ENCODE data around the gene SLC27A5.
"Not testable (repeated sequence)": the region's sequence is repeated elsewhere in the genome, so short reads cannot be mapped to it uniquely, and the experiment has no call there.

The SLC27A5 gene

GRCh38 chr19:58498316-58499020, 13.3 kb downstream of the SLC27A5 start:
- in situ Hi-C loops (cut with MboI; ENCODE audit: low sequenced_read_pairs): no loop called here

GRCh38 chr19:58497634-58498170, 14.1 kb downstream of the SLC27A5 start:
- in situ Hi-C loops (cut with MboI; ENCODE audit: low sequenced_read_pairs): no loop called here

GRCh38 chr19:58492265-58492664, 19.5 kb downstream of the SLC27A5 start:
- in situ Hi-C loops (cut with MboI; ENCODE audit: low sequenced_read_pairs): no loop called here

GRCh38 chr19:58491393-58491792, 20.4 kb downstream of the SLC27A5 start:
- in situ Hi-C loops (cut with MboI; ENCODE audit: low sequenced_read_pairs): no loop called here

GRCh38 chr19:58484349-58484748, 27.4 kb downstream of the SLC27A5 start:
- in situ Hi-C loops (cut with MboI; ENCODE audit: low sequenced_read_pairs): not testable (repeated sequence)

GRCh38 chr19:58483776-58484175, 28.0 kb downstream of the SLC27A5 start:
- in situ Hi-C loops (cut with MboI; ENCODE audit: low sequenced_read_pairs): no loop called here

GRCh38 chr19:58482372-58482771, 29.4 kb downstream of the SLC27A5 start:
- in situ Hi-C loops (cut with MboI; ENCODE audit: low sequenced_read_pairs): no loop called here

GRCh38 chr19:58480831-58481230, 31.0 kb downstream of the SLC27A5 start:
- in situ Hi-C loops (cut with MboI; ENCODE audit: low sequenced_read_pairs): no loop called here

- in situ Hi-C loops (cut with MboI; ENCODE audit: low sequenced_read_pairs): no loop called here
These were observed 31.3 kb downstream of the SLC27A5 start for GRCh38 chr19:58480481-58480830.

- in situ Hi-C loops (cut with MboI; ENCODE audit: low sequenced_read_pairs): no loop called here
These were observed 31.9 kb downstream of the SLC27A5 start for GRCh38 chr19:58479736-58480480.

- in situ Hi-C loops (cut with MboI; ENCODE audit: low sequenced_read_pairs): no loop called here
These were observed 32.5 kb downstream of the SLC27A5 start for GRCh38 chr19:58479303-58479702.

GRCh38 chr19:58477871-58478270, 33.9 kb downstream of the SLC27A5 start:
- in situ Hi-C loops (cut with MboI; ENCODE audit: low sequenced_read_pairs): no loop called here

- in situ Hi-C loops (cut with MboI; ENCODE audit: low sequenced_read_pairs): no loop called here
These were observed 34.7 kb downstream of the SLC27A5 start for GRCh38 chr19:58477130-58477529.

GRCh38 chr19:58476498-58477015, 35.2 kb downstream of the SLC27A5 start:
- in situ Hi-C loops (cut with MboI; ENCODE audit: low sequenced_read_pairs): no loop called here

GRCh38 chr19:58475714-58476497, 35.9 kb downstream of the SLC27A5 start, which contains the start of gene ZNF446:
Gene ZNF446, plus strand, starts transcription at chr19:58476352. Its CDS starts 867 bp downstream, at chr19:58477219.
- in situ Hi-C loops (cut with MboI; ENCODE audit: low sequenced_read_pairs): no loop called here

- in situ Hi-C loops (cut with MboI; ENCODE audit: low sequenced_read_pairs): no loop called here
These were observed 36.6 kb downstream of the SLC27A5 start for GRCh38 chr19:58474997-58475713.

GRCh38 chr19:58474291-58474996, 37.3 kb downstream of the SLC27A5 start:
- in situ Hi-C loops (cut with MboI; ENCODE audit: low sequenced_read_pairs): no loop called here

GRCh38 chr19:58473775-58474174, 38.0 kb downstream of the SLC27A5 start:
- in situ Hi-C loops (cut with MboI; ENCODE audit: low sequenced_read_pairs): no loop called here

- in situ Hi-C loops (cut with MboI; ENCODE audit: low sequenced_read_pairs): no loop called here
These were observed 40.1 kb downstream of the SLC27A5 start for GRCh38 chr19:58471736-58472135.
